ENCODE results near the gene RNASEH2C. TPM values are rescaled to one million over a fixed set of nuclear protein-coding genes. Genes with fewer than 3 reads are reported as not detected.

Gene RNASEH2C
- polyA plus RNA-seq, 1 of the 3 experiments (the other 2 are of a cell fraction) = 43.9 TPM

DNA sequence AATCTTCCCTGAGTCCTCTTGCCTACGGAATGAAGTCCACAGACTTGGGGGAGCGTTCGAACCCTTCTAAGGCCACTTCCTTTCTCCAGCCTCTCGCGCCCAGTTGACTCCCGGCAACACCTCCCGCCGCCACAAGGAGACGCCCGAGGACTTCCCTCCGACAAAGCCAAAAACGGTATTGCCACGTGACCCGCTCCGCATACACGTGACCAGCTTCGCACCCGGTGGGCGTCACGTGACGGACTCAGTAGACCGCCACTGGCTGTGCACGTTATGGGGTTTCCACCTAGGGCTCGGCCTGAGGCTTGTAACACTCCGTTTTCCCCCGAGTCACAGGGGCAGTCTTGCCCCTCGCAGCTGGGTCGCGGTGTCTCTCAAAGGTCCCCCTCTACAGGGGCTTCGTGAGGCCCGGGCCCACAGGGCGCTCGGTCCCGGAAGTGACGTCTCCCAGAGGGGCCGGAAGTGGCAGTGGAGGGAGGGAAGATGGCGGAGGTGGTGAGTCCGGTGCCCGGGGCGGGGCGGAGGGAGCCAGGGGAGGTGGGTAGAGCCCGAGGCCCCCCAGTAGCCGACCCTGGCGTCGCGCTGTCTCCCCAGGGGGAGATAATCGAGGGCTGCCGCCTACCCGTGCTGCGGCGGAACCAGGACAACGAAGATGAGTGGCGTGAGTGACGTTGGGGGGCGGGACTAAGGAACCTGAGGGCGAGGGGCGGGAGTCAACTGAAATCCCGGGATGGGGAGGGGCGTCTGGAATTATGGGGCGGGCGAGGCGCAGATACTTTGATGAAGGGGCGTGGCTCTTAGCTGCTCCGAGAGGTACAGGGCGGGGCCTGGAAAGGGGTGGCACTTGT lies 8.6 kb downstream of the RNASEH2C start, which contains the start of gene KAT5 (continued):
- TF ChIP-seq CHD2 (IDR thresholded peaks at IDR 0.05; ENCODE audit: low read length, partially characterized antibody) = peak; percentile 8
- TF ChIP-seq JUND (IDR thresholded peaks at IDR 0.05) = 0 out of 2 replicates have a peak, but pooled peaks have one; percentile 2
- TF ChIP-seq, protein P1, sequence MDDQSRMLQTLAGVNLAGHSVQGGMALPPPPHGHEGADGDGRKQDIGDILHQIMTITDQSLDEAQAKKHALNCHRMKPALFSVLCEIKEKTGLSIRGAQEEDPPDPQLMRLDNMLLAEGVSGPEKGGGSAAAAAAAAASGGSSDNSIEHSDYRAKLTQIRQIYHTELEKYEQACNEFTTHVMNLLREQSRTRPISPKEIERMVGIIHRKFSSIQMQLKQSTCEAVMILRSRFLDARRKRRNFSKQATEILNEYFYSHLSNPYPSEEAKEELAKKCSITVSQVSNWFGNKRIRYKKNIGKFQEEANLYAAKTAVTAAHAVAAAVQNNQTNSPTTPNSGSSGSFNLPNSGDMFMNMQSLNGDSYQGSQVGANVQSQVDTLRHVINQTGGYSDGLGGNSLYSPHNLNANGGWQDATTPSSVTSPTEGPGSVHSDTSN (IDR thresholded peaks at IDR 0.05) = peak; percentile 88
- TF ChIP-seq ELF1 (IDR thresholded peaks at IDR 0.05) = peak; percentile 82
- peak; percentile 96 for TF ChIP-seq YY1 (IDR thresholded peaks at IDR 0.05; ENCODE audit: low read depth)
- TF ChIP-seq RFX5 (IDR thresholded peaks at IDR 0.05; ENCODE audit: low read length) = no peak; the same call in 1 of the 2 replicates
- peak; percentile 52; the same call in 1 of the 2 replicates for TF ChIP-seq NFIC (IDR thresholded peaks at IDR 0.05; ENCODE audit: borderline replicate concordance)
- TF ChIP-seq, protein P2, sequence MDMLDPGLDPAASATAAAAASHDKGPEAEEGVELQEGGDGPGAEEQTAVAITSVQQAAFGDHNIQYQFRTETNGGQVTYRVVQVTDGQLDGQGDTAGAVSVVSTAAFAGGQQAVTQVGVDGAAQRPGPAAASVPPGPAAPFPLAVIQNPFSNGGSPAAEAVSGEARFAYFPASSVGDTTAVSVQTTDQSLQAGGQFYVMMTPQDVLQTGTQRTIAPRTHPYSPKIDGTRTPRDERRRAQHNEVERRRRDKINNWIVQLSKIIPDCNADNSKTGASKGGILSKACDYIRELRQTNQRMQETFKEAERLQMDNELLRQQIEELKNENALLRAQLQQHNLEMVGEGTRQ (IDR thresholded peaks at IDR 0.05; ENCODE audit: borderline replicate concordance, low read depth, low read length) = peak; percentile 100
- TF ChIP-seq RXRA (IDR thresholded peaks at IDR 0.05; ENCODE audit: borderline replicate concordance, low read depth) = no peak
- no peak for TF ChIP-seq MEF2A (IDR thresholded peaks at IDR 0.05; ENCODE audit: borderline replicate concordance, low read depth)

DNA sequence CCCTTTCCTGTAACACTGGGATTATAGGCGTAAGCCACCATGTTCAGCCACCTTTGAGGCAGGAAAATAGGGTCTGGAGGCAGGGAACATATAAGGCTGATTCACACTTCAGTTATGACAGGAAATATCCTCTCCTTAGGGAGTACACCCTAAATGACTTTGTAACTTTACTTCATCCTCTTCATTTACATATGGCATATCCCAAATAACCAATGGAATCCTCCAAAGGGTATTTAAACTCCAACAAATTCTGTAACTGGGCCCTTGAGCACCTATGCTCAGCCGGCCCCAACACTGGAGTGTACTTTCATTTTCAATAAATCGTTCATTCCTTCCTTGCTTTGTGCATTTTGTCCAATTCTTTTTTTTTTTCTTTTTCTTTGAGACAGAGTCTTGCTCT lies 10.2 kb downstream of the RNASEH2C start:
- Histone ChIP-seq H3K4me1 (ENCODE audit: control insufficient read depth in 1 of 2, insufficient read depth in 2 of 2, low read depth in 1 of 2, low read length in 1 of 2) (peaks cover 6 to 8% of the 10 kb centered on the region in 2 experiments; a peak in 1 of 4 replicates), H3F3A (replicated peaks; ENCODE audit: insufficient read depth) (no peaks in the 10 kb centered on the region), H3K79me2 (ENCODE audit: insufficient read depth) (peaks cover 18% of the 10 kb centered on the region; the same call in 1 of the 2 replicates), H3K36me3 (replicated peaks in 1 of 2; ENCODE audit: control insufficient read depth in 1 of 2, insufficient read depth in 2 of 2, low read length in 1 of 2) (peaks cover 11 to 22% of the 10 kb centered on the region in 2 experiments), H3K9me3 (no peaks in the 10 kb centered on the region), H3K9me2 (no peaks in the 10 kb centered on the region), H3K4me3 (ENCODE audit: low read depth in 2 of 2, low read length in 1 of 2) (no peak overlapping the region), H3K9ac (no peak overlapping the region), H2AFZ (ENCODE audit: low read depth) (0 out of 2 replicates have a peak overlapping the region, but pooled peaks have one; percentile 100), H4K20me1 (ENCODE audit: insufficient read depth) (no peaks in the 10 kb centered on the region), H3K27me3 (ENCODE audit: insufficient read depth) (no peaks in the 10 kb centered on the region), H3K27ac (ENCODE audit: low read depth in 2 of 2, low read length in 1 of 2) (no peak overlapping the region), H3K4me2 (no peak overlapping the region)
- CTCF ChIA-PET = interaction anchor here (1.1 to 5.3 kb wide), 14 partner anchors 10 to 358 kb away, joined by 3 to 111 read pairs (median 19); partner anchors contain the start of genes AP5B1, FIBP, MUS81 and RNASEH2C
- TF ChIP-seq TCF12 (IDR thresholded peaks at IDR 0.05) (no peak), EZH2phosphoT487 (IDR thresholded peaks at IDR 0.05; ENCODE audit: borderline replicate concordance, low read depth) (no peak), RAD21 (IDR thresholded peaks at IDR 0.05; ENCODE audit: low read length) (no peak), TEAD4 (IDR thresholded peaks at IDR 0.05; ENCODE audit: borderline replicate concordance, insufficient read depth) (no peak), EP300 (IDR thresholded peaks at IDR 0.05; ENCODE audit: borderline replicate concordance in 1 of 2, low read depth in 1 of 2, low read length in 1 of 2) (no peak), NFIC (IDR thresholded peaks at IDR 0.05; ENCODE audit: borderline replicate concordance) (no peak), MEF2A (IDR thresholded peaks at IDR 0.05; ENCODE audit: borderline replicate concordance, low read depth) (no peak), TAF1 (IDR thresholded peaks at IDR 0.05; ENCODE audit: borderline replicate concordance, low read depth, low read length) (no peak)
- TF ChIP-seq, protein P3, sequence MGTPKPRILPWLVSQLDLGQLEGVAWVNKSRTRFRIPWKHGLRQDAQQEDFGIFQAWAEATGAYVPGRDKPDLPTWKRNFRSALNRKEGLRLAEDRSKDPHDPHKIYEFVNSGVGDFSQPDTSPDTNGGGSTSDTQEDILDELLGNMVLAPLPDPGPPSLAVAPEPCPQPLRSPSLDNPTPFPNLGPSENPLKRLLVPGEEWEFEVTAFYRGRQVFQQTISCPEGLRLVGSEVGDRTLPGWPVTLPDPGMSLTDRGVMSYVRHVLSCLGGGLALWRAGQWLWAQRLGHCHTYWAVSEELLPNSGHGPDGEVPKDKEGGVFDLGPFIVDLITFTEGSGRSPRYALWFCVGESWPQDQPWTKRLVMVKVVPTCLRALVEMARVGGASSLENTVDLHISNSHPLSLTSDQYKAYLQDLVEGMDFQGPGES (IDR thresholded peaks at IDR 0.05; ENCODE audit: low read depth, low read length) = no peak
- TF ChIP-seq, protein P4, sequence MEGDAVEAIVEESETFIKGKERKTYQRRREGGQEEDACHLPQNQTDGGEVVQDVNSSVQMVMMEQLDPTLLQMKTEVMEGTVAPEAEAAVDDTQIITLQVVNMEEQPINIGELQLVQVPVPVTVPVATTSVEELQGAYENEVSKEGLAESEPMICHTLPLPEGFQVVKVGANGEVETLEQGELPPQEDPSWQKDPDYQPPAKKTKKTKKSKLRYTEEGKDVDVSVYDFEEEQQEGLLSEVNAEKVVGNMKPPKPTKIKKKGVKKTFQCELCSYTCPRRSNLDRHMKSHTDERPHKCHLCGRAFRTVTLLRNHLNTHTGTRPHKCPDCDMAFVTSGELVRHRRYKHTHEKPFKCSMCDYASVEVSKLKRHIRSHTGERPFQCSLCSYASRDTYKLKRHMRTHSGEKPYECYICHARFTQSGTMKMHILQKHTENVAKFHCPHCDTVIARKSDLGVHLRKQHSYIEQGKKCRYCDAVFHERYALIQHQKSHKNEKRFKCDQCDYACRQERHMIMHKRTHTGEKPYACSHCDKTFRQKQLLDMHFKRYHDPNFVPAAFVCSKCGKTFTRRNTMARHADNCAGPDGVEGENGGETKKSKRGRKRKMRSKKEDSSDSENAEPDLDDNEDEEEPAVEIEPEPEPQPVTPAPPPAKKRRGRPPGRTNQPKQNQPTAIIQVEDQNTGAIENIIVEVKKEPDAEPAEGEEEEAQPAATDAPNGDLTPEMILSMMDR (IDR thresholded peaks at IDR 0.05) = no peak
- POLR2A ChIA-PET = no interaction called here
- no peak for DNase-seq
- 85% methylated on average over 3 of the region's 3 CpGs for WGBS (ENCODE audit: low lambda C conversion rate)
